LNCaP clone FGC (cell line): Measurements from ENCODE around the gene H6PD.

Experiments used
- DNase-seq: peaks from one replicate; pipeline ENCODE4 v3.0.0-alpha.2; 2011; ENCODE audit warnings: low read depth
- H3K4me3 ChIP-seq: 2 replicates; pipeline ENCODE4 v1.5.1; 2011; ENCODE audit warnings: mild to moderate bottlenecking, low read depth, low read length, control low read depth
- TF ChIP-seq, protein P1 (sequence below): IDR thresholded peaks from 2 replicates; pipeline ENCODE4 v1.5.1; 2012; ENCODE audit warnings: mild to moderate bottlenecking; ENCODE audit not compliant: control insufficient read depth, insufficient read depth; ENCODE audit errors: extremely low read depth

Gene H6PD

GRCh38 chr1:9317591-9318417 lies 83.2 kb downstream of the H6PD start:
- TF ChIP-seq, protein P1, sequence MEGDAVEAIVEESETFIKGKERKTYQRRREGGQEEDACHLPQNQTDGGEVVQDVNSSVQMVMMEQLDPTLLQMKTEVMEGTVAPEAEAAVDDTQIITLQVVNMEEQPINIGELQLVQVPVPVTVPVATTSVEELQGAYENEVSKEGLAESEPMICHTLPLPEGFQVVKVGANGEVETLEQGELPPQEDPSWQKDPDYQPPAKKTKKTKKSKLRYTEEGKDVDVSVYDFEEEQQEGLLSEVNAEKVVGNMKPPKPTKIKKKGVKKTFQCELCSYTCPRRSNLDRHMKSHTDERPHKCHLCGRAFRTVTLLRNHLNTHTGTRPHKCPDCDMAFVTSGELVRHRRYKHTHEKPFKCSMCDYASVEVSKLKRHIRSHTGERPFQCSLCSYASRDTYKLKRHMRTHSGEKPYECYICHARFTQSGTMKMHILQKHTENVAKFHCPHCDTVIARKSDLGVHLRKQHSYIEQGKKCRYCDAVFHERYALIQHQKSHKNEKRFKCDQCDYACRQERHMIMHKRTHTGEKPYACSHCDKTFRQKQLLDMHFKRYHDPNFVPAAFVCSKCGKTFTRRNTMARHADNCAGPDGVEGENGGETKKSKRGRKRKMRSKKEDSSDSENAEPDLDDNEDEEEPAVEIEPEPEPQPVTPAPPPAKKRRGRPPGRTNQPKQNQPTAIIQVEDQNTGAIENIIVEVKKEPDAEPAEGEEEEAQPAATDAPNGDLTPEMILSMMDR: no peak
- no peak for DNase-seq
- H3K4me3 ChIP-seq: no peak overlapping the region

- TF ChIP-seq, protein P1: no peak
- no peak for DNase-seq
- H3K4me3 ChIP-seq: no peak overlapping the region
Observed at GRCh38 chr1:9319208-9319788, 84.7 kb downstream of the H6PD start.

- H3K4me3 ChIP-seq: no peak overlapping the region
- TF ChIP-seq, protein P1: no peak
- no peak for DNase-seq
Observed at GRCh38 chr1:9319789-9320519, 85.4 kb downstream of the H6PD start.
